ENCODE measurements around the gene C1QL1.

DNA sequence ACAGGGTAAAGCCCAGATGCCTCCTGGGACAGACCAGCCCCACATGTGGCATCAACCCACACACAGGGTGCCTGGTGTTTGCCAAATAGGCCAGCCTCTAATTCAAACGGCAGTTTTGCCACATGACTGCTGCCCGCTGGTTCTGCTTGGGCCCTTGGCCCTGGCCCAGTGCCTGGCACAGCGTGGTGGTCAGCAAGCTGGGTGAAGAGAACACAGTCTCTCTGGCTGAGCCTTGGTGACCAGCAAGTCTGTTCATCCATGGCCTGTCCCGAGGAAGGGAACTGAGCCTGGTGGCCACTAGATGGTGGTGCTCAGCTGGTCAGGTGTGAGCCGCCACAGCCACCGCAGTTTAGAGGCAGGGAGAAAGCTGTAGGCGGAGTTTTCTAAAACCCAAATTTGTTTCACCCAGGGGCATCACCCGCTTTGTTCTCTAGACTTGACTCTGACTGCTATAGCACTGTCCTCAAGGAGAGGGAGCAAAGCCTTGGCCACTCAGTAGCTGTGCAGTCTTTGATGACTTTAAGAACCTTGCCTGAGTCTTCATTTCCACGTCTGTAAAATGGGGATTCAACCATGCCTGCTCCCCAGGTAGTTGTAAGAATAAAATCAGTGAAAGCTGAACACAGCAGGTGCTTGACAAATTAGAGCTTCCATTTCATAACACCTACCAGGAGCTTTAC lies 48.1 kb downstream of the C1QL1 start:
- TF ChIP-seq, protein P1, sequence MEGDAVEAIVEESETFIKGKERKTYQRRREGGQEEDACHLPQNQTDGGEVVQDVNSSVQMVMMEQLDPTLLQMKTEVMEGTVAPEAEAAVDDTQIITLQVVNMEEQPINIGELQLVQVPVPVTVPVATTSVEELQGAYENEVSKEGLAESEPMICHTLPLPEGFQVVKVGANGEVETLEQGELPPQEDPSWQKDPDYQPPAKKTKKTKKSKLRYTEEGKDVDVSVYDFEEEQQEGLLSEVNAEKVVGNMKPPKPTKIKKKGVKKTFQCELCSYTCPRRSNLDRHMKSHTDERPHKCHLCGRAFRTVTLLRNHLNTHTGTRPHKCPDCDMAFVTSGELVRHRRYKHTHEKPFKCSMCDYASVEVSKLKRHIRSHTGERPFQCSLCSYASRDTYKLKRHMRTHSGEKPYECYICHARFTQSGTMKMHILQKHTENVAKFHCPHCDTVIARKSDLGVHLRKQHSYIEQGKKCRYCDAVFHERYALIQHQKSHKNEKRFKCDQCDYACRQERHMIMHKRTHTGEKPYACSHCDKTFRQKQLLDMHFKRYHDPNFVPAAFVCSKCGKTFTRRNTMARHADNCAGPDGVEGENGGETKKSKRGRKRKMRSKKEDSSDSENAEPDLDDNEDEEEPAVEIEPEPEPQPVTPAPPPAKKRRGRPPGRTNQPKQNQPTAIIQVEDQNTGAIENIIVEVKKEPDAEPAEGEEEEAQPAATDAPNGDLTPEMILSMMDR (IDR thresholded peaks at IDR 0.05 in 2 of 3, conservative IDR thresholded peaks at IDR 0.05 in 1 of 3; ENCODE audit: borderline replicate concordance in 1 of 3, insufficient read depth in 1 of 3, low read depth in 2 of 3, low read length in 2 of 3), result peak; percentile 87 to 93 (median 87)
- TF ChIP-seq, protein P2, sequence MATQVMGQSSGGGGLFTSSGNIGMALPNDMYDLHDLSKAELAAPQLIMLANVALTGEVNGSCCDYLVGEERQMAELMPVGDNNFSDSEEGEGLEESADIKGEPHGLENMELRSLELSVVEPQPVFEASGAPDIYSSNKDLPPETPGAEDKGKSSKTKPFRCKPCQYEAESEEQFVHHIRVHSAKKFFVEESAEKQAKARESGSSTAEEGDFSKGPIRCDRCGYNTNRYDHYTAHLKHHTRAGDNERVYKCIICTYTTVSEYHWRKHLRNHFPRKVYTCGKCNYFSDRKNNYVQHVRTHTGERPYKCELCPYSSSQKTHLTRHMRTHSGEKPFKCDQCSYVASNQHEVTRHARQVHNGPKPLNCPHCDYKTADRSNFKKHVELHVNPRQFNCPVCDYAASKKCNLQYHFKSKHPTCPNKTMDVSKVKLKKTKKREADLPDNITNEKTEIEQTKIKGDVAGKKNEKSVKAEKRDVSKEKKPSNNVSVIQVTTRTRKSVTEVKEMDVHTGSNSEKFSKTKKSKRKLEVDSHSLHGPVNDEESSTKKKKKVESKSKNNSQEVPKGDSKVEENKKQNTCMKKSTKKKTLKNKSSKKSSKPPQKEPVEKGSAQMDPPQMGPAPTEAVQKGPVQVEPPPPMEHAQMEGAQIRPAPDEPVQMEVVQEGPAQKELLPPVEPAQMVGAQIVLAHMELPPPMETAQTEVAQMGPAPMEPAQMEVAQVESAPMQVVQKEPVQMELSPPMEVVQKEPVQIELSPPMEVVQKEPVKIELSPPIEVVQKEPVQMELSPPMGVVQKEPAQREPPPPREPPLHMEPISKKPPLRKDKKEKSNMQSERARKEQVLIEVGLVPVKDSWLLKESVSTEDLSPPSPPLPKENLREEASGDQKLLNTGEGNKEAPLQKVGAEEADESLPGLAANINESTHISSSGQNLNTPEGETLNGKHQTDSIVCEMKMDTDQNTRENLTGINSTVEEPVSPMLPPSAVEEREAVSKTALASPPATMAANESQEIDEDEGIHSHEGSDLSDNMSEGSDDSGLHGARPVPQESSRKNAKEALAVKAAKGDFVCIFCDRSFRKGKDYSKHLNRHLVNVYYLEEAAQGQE (IDR thresholded peaks at IDR 0.05; ENCODE audit: low read depth), result no peak
- TF ChIP-seq, protein P3, sequence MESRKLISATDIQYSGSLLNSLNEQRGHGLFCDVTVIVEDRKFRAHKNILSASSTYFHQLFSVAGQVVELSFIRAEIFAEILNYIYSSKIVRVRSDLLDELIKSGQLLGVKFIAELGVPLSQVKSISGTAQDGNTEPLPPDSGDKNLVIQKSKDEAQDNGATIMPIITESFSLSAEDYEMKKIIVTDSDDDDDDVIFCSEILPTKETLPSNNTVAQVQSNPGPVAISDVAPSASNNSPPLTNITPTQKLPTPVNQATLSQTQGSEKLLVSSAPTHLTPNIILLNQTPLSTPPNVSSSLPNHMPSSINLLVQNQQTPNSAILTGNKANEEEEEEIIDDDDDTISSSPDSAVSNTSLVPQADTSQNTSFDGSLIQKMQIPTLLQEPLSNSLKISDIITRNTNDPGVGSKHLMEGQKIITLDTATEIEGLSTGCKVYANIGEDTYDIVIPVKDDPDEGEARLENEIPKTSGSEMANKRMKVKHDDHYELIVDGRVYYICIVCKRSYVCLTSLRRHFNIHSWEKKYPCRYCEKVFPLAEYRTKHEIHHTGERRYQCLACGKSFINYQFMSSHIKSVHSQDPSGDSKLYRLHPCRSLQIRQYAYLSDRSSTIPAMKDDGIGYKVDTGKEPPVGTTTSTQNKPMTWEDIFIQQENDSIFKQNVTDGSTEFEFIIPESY (IDR thresholded peaks at IDR 0.05; ENCODE audit: extremely low read depth, insufficient replicate concordance, low read length), result no peak
- no peak for TF ChIP-seq ZFX (IDR thresholded peaks at IDR 0.05)
- TF ChIP-seq POLR2AphosphoS5 (IDR thresholded peaks at IDR 0.05; ENCODE audit: low read depth, low read length), result no peak
- TF ChIP-seq POLR2A (IDR thresholded peaks at IDR 0.05; ENCODE audit: borderline replicate concordance, extremely low read depth, insufficient read depth, insufficient read length), result no peak
- no peak for TF ChIP-seq EGR1 (IDR thresholded peaks at IDR 0.05; ENCODE audit: low read depth)
- TF ChIP-seq TCF7L2 (IDR thresholded peaks at IDR 0.05; ENCODE audit: borderline replicate concordance, extremely low read depth, insufficient read depth, insufficient read length), result no peak
- no peak for TF ChIP-seq CEBPB (IDR thresholded peaks at IDR 0.05; ENCODE audit: low read depth)
- no peak for TF ChIP-seq EZH2 (IDR thresholded peaks at IDR 0.05)
- TF ChIP-seq, protein P4, sequence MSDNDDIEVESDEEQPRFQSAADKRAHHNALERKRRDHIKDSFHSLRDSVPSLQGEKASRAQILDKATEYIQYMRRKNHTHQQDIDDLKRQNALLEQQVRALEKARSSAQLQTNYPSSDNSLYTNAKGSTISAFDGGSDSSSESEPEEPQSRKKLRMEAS (IDR thresholded peaks at IDR 0.05), result no peak
- TF ChIP-seq SIN3A (IDR thresholded peaks at IDR 0.05; ENCODE audit: low read depth), result no peak
